Brain microvascular endothelial cell (primary cell): Measurements from ENCODE around the gene MYMK.

Experiments
- DNase-seq: peaks from one replicate; pipeline ENCODE4 v3.0.0-alpha.2; 2020
- H3K27ac ChIP-seq: fragments of 250-450 bp; sonication (Bioruptor Pico); 2 replicates; pipeline ENCODE4 v1.5.1; 2020; ENCODE audit warnings: mild to moderate bottlenecking, moderate library complexity
- H3K27me3 ChIP-seq: fragments of 250-450 bp; sonication (Bioruptor Pico); replicated peaks from 2 replicates; pipeline ENCODE4 v1.5.1; 2020; ENCODE audit warnings: mild to moderate bottlenecking
- H3K36me3 ChIP-seq: fragments of 250-450 bp; sonication (Bioruptor Pico); replicated peaks from 2 replicates; pipeline ENCODE4 v1.5.1; 2020; ENCODE audit warnings: mild to moderate bottlenecking
- H3K4me3 ChIP-seq: 2 replicates; pipeline ENCODE4 v1.5.1; 2011; ENCODE audit warnings: low read depth, mild to moderate bottlenecking, control low read depth, low read length, moderate library complexity
- in situ Hi-C: cut with HindIII; loops from 2 replicates; pipeline ENCODE4 v1.10.0; 2017; ENCODE audit warnings: low sequenced_read_pairs, low pct_ligation_motif_present
- TF ChIP-seq, protein P1 (sequence below): IDR thresholded peaks from 2 replicates; pipeline ENCODE4 v1.5.1; 2011; ENCODE audit warnings: low read depth, mild to moderate bottlenecking, moderate library complexity, low read length, control low read depth, inconsistent platforms; ENCODE audit errors: missing control alignments

The MYMK gene

DNA sequence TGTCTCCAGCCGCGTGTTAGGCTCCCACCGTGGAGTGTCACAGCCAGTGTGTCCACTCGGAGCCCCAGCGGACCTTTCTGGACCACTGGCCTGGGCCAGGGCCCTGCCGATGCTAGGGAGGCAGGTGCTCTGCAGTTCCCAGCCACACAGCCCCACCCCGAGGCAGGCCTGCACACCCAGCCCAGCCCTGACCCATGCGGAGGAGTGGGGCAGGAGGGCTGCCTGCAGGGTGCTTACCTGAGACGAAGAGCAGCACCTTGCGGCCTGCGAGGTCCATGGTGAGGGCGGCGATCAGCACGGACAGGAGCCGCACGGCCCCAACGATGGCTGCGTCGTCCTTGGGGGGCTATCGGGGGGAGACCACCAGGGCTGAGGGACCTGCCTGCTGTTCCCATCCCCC lies 51.0 kb downstream of the MYMK start:
- TF ChIP-seq, protein P1, sequence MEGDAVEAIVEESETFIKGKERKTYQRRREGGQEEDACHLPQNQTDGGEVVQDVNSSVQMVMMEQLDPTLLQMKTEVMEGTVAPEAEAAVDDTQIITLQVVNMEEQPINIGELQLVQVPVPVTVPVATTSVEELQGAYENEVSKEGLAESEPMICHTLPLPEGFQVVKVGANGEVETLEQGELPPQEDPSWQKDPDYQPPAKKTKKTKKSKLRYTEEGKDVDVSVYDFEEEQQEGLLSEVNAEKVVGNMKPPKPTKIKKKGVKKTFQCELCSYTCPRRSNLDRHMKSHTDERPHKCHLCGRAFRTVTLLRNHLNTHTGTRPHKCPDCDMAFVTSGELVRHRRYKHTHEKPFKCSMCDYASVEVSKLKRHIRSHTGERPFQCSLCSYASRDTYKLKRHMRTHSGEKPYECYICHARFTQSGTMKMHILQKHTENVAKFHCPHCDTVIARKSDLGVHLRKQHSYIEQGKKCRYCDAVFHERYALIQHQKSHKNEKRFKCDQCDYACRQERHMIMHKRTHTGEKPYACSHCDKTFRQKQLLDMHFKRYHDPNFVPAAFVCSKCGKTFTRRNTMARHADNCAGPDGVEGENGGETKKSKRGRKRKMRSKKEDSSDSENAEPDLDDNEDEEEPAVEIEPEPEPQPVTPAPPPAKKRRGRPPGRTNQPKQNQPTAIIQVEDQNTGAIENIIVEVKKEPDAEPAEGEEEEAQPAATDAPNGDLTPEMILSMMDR = no peak
- Histone ChIP-seq H3K27ac (no peak overlapping the region), H3K36me3 (peaks cover 57% of the 10 kb centered on the region), H3K4me3 (no peak overlapping the region), H3K27me3 (no peaks in the 10 kb centered on the region)
- no peak for DNase-seq
- in situ Hi-C loops = no loop called here

DNA sequence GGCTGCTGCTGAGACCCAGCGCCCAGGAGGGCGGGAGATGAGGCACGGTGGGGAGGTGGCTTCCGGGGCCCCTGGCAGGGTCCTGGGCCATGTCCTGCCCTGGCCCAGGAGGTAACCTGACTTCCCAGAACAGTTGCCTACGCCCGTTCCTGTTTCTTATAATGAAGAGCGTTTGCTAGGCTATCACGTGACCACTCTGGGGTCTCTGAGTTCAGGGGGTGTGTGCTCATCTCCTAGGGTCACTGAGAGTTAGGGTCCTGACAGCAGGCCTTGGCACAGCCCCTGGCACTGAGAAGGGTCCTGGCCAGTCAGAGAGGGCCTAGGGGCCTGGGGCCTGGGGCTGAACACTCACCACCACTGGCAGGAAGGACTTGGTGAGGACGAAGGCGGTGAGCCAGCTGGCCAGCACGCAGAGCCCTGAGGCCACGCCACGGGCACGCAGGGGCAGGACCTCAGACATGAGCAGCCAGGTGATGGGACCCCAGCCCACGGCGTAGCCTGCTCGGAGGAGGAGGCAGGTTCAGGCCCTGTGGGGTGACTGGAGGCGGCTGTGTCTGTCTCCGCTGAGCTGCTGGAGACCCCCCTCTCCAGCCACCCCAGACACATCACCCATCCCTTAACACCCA lies 51.9 kb downstream of the MYMK start:
- in situ Hi-C loops = no loop called here
- DNase-seq = no peak
- Histone ChIP-seq H3K27me3 (no peaks in the 10 kb centered on the region), H3K4me3 (no peak overlapping the region), H3K27ac (no peak overlapping the region), H3K36me3 (peaks cover 57% of the 10 kb centered on the region)
- TF ChIP-seq, protein P1 = no peak

DNA sequence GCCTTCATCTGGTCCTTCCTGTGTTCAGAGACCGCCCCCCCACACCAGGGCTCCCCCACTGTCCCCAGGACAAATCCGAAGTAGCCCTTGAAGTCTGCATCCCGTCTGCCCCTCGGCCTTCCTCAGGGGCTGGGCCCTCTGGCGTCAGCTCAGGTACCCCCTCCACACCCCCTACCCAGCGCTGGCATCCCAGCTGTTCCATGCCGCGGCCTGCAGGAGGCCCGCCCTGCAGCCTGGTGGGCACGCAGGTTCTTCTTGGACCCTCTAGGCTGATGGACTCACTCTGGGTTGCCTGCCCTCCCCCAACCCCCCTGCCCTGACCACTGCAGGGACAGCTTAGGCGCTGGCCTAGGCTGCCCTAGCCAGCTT lies 52.5 kb downstream of the MYMK start:
- DNase-seq = no peak
- no peak overlapping the region for H3K27ac ChIP-seq
- TF ChIP-seq, protein P1 = no peak
- peaks cover 57% of the 10 kb centered on the region for H3K36me3 ChIP-seq
- in situ Hi-C loops = no loop called here
- no peak overlapping the region for H3K4me3 ChIP-seq
- H3K27me3 ChIP-seq = no peaks in the 10 kb centered on the region

DNA sequence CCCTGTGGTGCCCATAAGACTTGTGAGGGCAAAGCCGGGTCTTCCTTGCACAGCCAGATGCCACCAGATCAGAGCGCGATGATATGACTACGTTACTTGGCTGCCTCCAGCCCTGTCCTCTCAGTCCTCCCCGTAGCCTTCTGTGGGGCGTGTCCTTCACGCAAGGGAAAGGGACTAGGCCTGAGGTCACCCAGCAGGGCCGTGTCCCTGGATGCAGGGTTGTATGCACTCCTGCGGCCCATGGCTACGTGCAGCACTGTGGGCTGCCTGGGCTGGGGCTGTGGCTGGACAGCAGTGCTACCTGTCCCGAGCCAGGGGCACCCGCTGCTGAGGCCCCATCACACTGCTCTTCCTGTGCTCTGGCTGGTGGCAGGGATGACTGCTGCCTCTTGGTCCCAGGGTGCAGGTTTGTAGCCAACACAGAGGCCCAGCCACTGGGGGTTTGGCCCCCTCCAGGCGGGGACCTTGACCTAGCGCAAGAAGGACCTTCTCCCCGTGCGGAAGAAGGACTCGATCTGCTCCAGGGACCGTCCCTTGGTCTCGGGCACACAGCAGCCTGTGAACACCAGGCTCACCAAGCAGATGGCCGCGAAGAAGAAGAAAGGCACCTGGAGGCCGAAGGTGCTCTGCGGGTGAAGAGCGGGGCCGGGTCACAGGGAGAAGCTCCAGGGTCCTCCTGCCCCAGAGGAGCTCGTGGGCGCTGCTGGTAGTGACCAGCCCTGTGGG lies 53.0 kb downstream of the MYMK start:
- peaks cover 54% of the 10 kb centered on the region for H3K36me3 ChIP-seq
- in situ Hi-C loops = no loop called here
- no peak for DNase-seq
- H3K27me3 ChIP-seq = no peaks in the 10 kb centered on the region
- H3K4me3 ChIP-seq = no peak overlapping the region
- TF ChIP-seq, protein P1 = no peak
- H3K27ac ChIP-seq = no peak overlapping the region

DNA sequence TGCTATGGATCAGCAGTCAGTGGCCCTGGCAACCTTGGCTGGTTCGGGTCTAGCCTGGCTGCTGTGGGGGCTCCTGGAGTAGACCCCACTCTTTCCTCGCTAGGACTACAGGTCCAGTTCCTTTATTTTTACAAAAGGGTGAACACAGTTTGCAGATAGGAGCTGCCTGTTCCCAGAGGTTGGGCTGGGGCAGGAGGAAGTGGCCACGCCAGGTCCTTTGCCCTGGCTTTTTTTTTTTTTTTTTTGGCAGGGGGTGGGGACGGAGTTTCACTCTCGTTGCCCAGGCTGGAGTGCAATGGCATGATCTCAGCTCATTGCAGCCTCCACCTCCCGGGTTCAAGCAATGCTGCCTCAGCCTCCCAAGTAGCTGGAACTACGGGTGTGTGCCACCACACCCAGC lies 53.8 kb downstream of the MYMK start:
- Histone ChIP-seq H3K4me3 (no peak overlapping the region), H3K36me3 (peaks cover 47% of the 10 kb centered on the region), H3K27ac (no peak overlapping the region), H3K27me3 (no peaks in the 10 kb centered on the region)
- no peak for DNase-seq
- TF ChIP-seq, protein P1 = no peak
- in situ Hi-C loops = no loop called here
